ENCODE measurements around the gene FXYD6.
A peak's percentile ranks its signal among the peaks of the same experiment; 100 is the strongest.

The FXYD6 gene

GRCh38 chr11:117820516-117820915, 55.9 kb downstream of the FXYD6 start:
- Histone ChIP-seq H3K9me3 (ENCODE audit: control insufficient read depth, insufficient read depth, low read depth, low read length) (no peaks in the 10 kb centered on the region), H3K27me3 (ENCODE audit: control insufficient read depth, insufficient read depth, low read length) (0 out of 2 replicates have a peak, but pooled peaks cover 3% of the 10 kb centered on the region), H3K4me1 (ENCODE audit: control insufficient read depth, insufficient read depth, low read length) (peaks cover 71% of the 10 kb centered on the region), H3K4me3 (ENCODE audit: low read depth, low read length) (no peak overlapping the region), H3K27ac (ENCODE audit: low read depth, low read length) (no peak overlapping the region), H3K36me3 (ENCODE audit: control insufficient read depth, insufficient read depth, low read length) (no peaks in the 10 kb centered on the region), H3K9ac (ENCODE audit: low read length) (no peak overlapping the region)

GRCh38 chr11:117820071-117820470, 56.4 kb downstream of the FXYD6 start:
- Histone ChIP-seq H3K36me3 (ENCODE audit: control insufficient read depth, insufficient read depth, low read length) (no peaks in the 10 kb centered on the region), H3K4me3 (ENCODE audit: low read depth, low read length) (no peak overlapping the region), H3K9ac (ENCODE audit: low read length) (no peak overlapping the region), H3K9me3 (ENCODE audit: control insufficient read depth, insufficient read depth, low read depth, low read length) (no peaks in the 10 kb centered on the region), H3K4me1 (ENCODE audit: control insufficient read depth, insufficient read depth, low read length) (peaks cover 76% of the 10 kb centered on the region), H3K27me3 (ENCODE audit: control insufficient read depth, insufficient read depth, low read length) (0 out of 2 replicates have a peak, but pooled peaks cover 1% of the 10 kb centered on the region), H3K27ac (ENCODE audit: low read depth, low read length) (no peak overlapping the region)

- no peaks in the 10 kb centered on the region for H3K9me3 ChIP-seq (ENCODE audit: control insufficient read depth, insufficient read depth, low read depth, low read length)
- H3K4me1 ChIP-seq (ENCODE audit: control insufficient read depth, insufficient read depth, low read length), result peaks cover 80% of the 10 kb centered on the region
- no peaks in the 10 kb centered on the region for H3K27me3 ChIP-seq (ENCODE audit: control insufficient read depth, insufficient read depth, low read length)
- no peak overlapping the region for H3K27ac ChIP-seq (ENCODE audit: low read depth, low read length)
- H3K4me3 ChIP-seq (ENCODE audit: low read depth, low read length), result no peak overlapping the region
- H3K36me3 ChIP-seq (ENCODE audit: control insufficient read depth, insufficient read depth, low read length), result no peaks in the 10 kb centered on the region
- H3K9ac ChIP-seq (ENCODE audit: low read length), result no peak overlapping the region
Measured at GRCh38 chr11:117819096-117820040, 57.1 kb downstream of the FXYD6 start.

- H3K36me3 ChIP-seq (ENCODE audit: control insufficient read depth, insufficient read depth, low read length), result no peaks in the 10 kb centered on the region
- no peak overlapping the region; the same call in 1 of the 2 replicates for H3K27ac ChIP-seq (ENCODE audit: low read depth, low read length)
- H3K4me3 ChIP-seq (ENCODE audit: low read depth, low read length), result no peak overlapping the region
- H3K9me3 ChIP-seq (ENCODE audit: control insufficient read depth, insufficient read depth, low read depth, low read length), result no peaks in the 10 kb centered on the region
- peaks cover 72% of the 10 kb centered on the region for H3K4me1 ChIP-seq (ENCODE audit: control insufficient read depth, insufficient read depth, low read length)
- H3K27me3 ChIP-seq (ENCODE audit: control insufficient read depth, insufficient read depth, low read length), result no peaks in the 10 kb centered on the region
- H3K9ac ChIP-seq (ENCODE audit: low read length), result no peak overlapping the region
Measured at GRCh38 chr11:117818041-117818873, 58.2 kb downstream of the FXYD6 start.

GRCh38 chr11:117817368-117818040, 59.0 kb downstream of the FXYD6 start:
- peaks cover 65% of the 10 kb centered on the region for H3K4me1 ChIP-seq (ENCODE audit: control insufficient read depth, insufficient read depth, low read length)
- no peaks in the 10 kb centered on the region for H3K27me3 ChIP-seq (ENCODE audit: control insufficient read depth, insufficient read depth, low read length)
- H3K4me3 ChIP-seq (ENCODE audit: low read depth, low read length), result peak overlapping the region; percentile 49
- peak overlapping the region; percentile 56 for H3K9ac ChIP-seq (ENCODE audit: low read length)
- no peaks in the 10 kb centered on the region for H3K36me3 ChIP-seq (ENCODE audit: control insufficient read depth, insufficient read depth, low read length)
- no peaks in the 10 kb centered on the region for H3K9me3 ChIP-seq (ENCODE audit: control insufficient read depth, insufficient read depth, low read depth, low read length)
- H3K27ac ChIP-seq (ENCODE audit: low read depth, low read length), result peak overlapping the region; percentile 37; the same call in 1 of the 2 replicates

- Histone ChIP-seq H3K9me3 (ENCODE audit: control insufficient read depth, insufficient read depth, low read depth, low read length) (no peaks in the 10 kb centered on the region), H3K27me3 (ENCODE audit: control insufficient read depth, insufficient read depth, low read length) (no peaks in the 10 kb centered on the region), H3K9ac (ENCODE audit: low read length) (peak overlapping the region; percentile 56), H3K27ac (ENCODE audit: low read depth, low read length) (peak overlapping the region; percentile 37; the same call in 1 of the 2 replicates), H3K4me3 (ENCODE audit: low read depth, low read length) (peak overlapping the region; percentile 49), H3K4me1 (ENCODE audit: control insufficient read depth, insufficient read depth, low read length) (peaks cover 61% of the 10 kb centered on the region), H3K36me3 (ENCODE audit: control insufficient read depth, insufficient read depth, low read length) (no peaks in the 10 kb centered on the region)
Measured at GRCh38 chr11:117816846-117817367, 59.6 kb downstream of the FXYD6 start.

- Histone ChIP-seq H3K27ac (ENCODE audit: low read depth, low read length) (peak overlapping the region; percentile 59; the same call in 1 of the 2 replicates), H3K27me3 (ENCODE audit: control insufficient read depth, insufficient read depth, low read length) (no peaks in the 10 kb centered on the region), H3K4me3 (ENCODE audit: low read depth, low read length) (peak overlapping the region; percentile 49; the same call in 1 of the 2 replicates), H3K4me1 (ENCODE audit: control insufficient read depth, insufficient read depth, low read length) (peaks cover 61% of the 10 kb centered on the region), H3K9ac (ENCODE audit: low read length) (peak overlapping the region; percentile 56), H3K9me3 (ENCODE audit: control insufficient read depth, insufficient read depth, low read depth, low read length) (no peaks in the 10 kb centered on the region), H3K36me3 (ENCODE audit: control insufficient read depth, insufficient read depth, low read length) (no peaks in the 10 kb centered on the region)
Measured at GRCh38 chr11:117816151-117816741, 60.2 kb downstream of the FXYD6 start.

- Histone ChIP-seq H3K27ac (ENCODE audit: low read depth, low read length) (no peak overlapping the region; the same call in 1 of the 2 replicates), H3K27me3 (ENCODE audit: control insufficient read depth, insufficient read depth, low read length) (no peaks in the 10 kb centered on the region), H3K4me3 (ENCODE audit: low read depth, low read length) (no peak overlapping the region), H3K4me1 (ENCODE audit: control insufficient read depth, insufficient read depth, low read length) (peaks cover 63% of the 10 kb centered on the region), H3K36me3 (ENCODE audit: control insufficient read depth, insufficient read depth, low read length) (no peaks in the 10 kb centered on the region), H3K9me3 (ENCODE audit: control insufficient read depth, insufficient read depth, low read depth, low read length) (no peaks in the 10 kb centered on the region), H3K9ac (ENCODE audit: low read length) (peak overlapping the region; percentile 16)
Measured at GRCh38 chr11:117815262-117815803, 61.1 kb downstream of the FXYD6 start.

- Histone ChIP-seq H3K27ac (ENCODE audit: low read depth, low read length) (no peak overlapping the region; the same call in 1 of the 2 replicates), H3K27me3 (ENCODE audit: control insufficient read depth, insufficient read depth, low read length) (no peaks in the 10 kb centered on the region), H3K36me3 (ENCODE audit: control insufficient read depth, insufficient read depth, low read length) (no peaks in the 10 kb centered on the region), H3K9ac (ENCODE audit: low read length) (peak overlapping the region; percentile 46), H3K4me3 (ENCODE audit: low read depth, low read length) (no peak overlapping the region), H3K9me3 (ENCODE audit: control insufficient read depth, insufficient read depth, low read depth, low read length) (no peaks in the 10 kb centered on the region), H3K4me1 (ENCODE audit: control insufficient read depth, insufficient read depth, low read length) (peaks cover 58% of the 10 kb centered on the region)
Measured at GRCh38 chr11:117814766-117815261, 61.6 kb downstream of the FXYD6 start.
